Astrocyte of the cerebellum (primary cell): Measurements from ENCODE around the gene SDHA.

Source experiments
- DNase-seq: peaks from one replicate; pipeline ENCODE4 v3.0.0-alpha.2; 2011; ENCODE audit warnings: low read depth
- H3K4me3 ChIP-seq: 2 replicates; pipeline ENCODE4 v1.5.1; 2011; ENCODE audit warnings: mild to moderate bottlenecking, low read depth, low read length, moderate library complexity
- in situ Hi-C: cut with HindIII; loops from 2 replicates; pipeline ENCODE4 v1.10.0; 2017; ENCODE audit warnings: low sequenced_read_pairs
- TF ChIP-seq, protein P1 (sequence below): IDR thresholded peaks from 2 replicates; pipeline ENCODE4 v1.5.1; 2012; ENCODE audit warnings: low read length, low read depth, moderate library complexity, mild to moderate bottlenecking; ENCODE audit errors: missing control alignments

SDHA gene

DNA sequence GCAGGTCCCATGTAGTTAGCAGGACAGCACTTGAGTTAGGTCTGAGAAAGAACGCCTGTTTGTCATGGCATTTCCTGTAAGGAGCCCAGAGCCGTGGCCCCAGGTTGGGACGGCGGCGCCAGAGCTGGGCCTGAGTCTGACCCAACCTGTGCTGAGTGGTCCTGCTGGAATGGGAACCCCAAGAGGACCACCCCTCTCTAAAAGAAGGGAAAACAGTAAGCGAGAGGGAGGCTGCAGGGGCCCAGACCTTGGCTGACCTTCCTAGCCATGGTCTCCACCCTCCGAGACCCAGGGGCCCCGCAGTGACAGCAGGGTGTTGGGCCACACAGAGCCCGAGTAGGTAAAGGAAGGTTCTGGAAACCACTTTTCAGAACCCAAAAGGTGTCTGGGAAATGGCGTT is 28.6 kb upstream of the SDHA start:
- TF ChIP-seq, protein P1, sequence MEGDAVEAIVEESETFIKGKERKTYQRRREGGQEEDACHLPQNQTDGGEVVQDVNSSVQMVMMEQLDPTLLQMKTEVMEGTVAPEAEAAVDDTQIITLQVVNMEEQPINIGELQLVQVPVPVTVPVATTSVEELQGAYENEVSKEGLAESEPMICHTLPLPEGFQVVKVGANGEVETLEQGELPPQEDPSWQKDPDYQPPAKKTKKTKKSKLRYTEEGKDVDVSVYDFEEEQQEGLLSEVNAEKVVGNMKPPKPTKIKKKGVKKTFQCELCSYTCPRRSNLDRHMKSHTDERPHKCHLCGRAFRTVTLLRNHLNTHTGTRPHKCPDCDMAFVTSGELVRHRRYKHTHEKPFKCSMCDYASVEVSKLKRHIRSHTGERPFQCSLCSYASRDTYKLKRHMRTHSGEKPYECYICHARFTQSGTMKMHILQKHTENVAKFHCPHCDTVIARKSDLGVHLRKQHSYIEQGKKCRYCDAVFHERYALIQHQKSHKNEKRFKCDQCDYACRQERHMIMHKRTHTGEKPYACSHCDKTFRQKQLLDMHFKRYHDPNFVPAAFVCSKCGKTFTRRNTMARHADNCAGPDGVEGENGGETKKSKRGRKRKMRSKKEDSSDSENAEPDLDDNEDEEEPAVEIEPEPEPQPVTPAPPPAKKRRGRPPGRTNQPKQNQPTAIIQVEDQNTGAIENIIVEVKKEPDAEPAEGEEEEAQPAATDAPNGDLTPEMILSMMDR, result no peak
- in situ Hi-C loops, result no loop called here
- H3K4me3 ChIP-seq, result no peak overlapping the region
- DNase-seq, result no peak

- TF ChIP-seq, protein P1, result no peak
- no peak overlapping the region for H3K4me3 ChIP-seq
- DNase-seq, result no peak
- in situ Hi-C loops, result no loop called here
Measured at GRCh38 chr5:189976-190365, 28.1 kb upstream of the SDHA start.

DNA sequence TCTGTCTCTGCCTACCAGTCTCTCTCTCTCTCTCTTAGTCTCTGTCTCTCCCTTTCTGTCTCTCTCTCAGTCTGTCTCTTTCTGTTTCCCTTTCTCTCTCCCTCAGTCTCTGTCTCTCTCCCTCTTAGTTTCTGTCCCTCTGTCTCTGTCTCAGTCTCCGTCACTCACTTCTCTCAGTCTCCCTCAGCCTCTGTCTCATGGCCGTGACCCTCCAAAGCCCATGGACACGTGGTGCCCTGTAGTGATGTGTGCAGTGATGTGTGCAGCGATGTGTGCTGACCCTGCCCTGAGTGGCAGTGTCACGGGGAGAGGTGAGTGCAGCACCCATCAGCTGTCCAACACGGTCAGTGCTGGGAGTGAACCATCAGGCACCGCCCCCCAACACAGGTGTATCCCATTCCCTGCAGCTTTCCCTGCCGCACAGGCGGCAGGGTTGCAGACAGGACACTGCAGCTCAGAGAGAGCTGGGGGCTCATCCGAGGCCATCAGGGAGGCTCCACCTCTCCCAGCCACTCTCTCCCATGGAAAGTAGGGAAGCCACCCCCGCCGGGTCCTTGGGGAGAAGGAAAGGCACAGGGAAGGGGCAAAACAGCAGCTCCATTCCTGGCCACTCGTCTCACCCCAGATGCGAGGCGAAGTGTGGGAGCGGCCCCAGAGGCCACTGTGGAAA is 27.6 kb upstream of the SDHA start:
- TF ChIP-seq, protein P1, result no peak
- no peak overlapping the region for H3K4me3 ChIP-seq
- no peak for DNase-seq
- in situ Hi-C loops, result no loop called here

GRCh38 chr5:191036-191948 is 26.8 kb upstream of the SDHA start, which contains the start of gene LRRC14B:
Gene LRRC14B (plus strand): TSS chr5:191495. CDS start chr5:191539, 44 bp downstream.
- DNase-seq, result no peak
- TF ChIP-seq, protein P1, result no peak
- in situ Hi-C loops, result no loop called here
- no peak within 1 kb of the TSS for H3K4me3 ChIP-seq

DNA sequence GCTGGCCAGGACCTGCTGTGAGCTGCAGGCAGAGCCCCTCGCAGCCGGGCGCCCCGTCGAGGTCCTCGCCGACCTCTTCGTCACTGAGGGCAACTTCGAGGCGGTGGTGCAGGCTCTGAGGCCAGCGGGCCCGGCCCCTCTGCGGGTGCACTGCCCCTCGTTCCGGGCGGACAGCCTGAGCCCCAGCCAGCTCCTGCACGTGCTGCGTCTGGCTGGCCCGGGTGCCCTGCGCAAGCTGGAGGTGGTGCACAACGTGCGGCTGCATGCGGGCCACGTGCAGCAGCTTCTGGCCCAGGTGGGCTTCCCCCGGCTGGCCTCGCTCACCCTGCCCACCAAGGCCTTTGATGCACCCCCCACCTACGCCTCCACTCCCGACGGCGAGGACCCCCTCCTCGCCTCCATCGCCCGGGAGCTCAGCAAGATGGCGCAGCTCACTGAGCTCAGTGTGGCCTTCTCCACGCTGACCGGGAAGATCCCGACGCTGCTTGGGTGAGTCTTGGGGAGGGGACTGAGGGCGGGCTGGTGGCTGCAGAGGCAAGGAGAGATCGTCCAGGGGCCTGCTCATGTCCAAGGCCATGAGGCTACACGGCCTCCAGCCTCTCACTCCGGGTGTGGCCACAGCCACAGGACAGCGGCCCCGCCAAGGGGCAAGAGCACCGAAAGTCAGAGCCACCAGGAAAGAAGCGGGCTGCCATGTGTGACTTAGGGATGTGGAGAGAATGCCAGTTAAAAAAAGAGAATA is 26.0 kb upstream of the SDHA start:
- TF ChIP-seq, protein P1, result no peak
- in situ Hi-C loops, result no loop called here
- no peak overlapping the region for H3K4me3 ChIP-seq
- no peak for DNase-seq

GRCh38 chr5:192691-192969 is 25.5 kb upstream of the SDHA start:
- in situ Hi-C loops, result no loop called here
- no peak overlapping the region for H3K4me3 ChIP-seq
- DNase-seq, result no peak
- TF ChIP-seq, protein P1, result no peak
